Measurements from ENCODE around the gene NSUN6.

- TF ChIP-seq CTCF (IDR thresholded peaks at IDR 0.05) (no peak), POLR2A (IDR thresholded peaks at IDR 0.05) (no peak)
These were observed 93.4 kb downstream of the NSUN6 start for GRCh38 chr10:18557960-18558359.

Measured in heart left ventricle (tissue), 13 donors.